ENCODE measurements around the gene VGLL4.
"Not testable (repeated sequence)": the region's sequence is repeated elsewhere in the genome, so short reads cannot be mapped to it uniquely, and the experiment has no call there.

Gene VGLL4

DNA sequence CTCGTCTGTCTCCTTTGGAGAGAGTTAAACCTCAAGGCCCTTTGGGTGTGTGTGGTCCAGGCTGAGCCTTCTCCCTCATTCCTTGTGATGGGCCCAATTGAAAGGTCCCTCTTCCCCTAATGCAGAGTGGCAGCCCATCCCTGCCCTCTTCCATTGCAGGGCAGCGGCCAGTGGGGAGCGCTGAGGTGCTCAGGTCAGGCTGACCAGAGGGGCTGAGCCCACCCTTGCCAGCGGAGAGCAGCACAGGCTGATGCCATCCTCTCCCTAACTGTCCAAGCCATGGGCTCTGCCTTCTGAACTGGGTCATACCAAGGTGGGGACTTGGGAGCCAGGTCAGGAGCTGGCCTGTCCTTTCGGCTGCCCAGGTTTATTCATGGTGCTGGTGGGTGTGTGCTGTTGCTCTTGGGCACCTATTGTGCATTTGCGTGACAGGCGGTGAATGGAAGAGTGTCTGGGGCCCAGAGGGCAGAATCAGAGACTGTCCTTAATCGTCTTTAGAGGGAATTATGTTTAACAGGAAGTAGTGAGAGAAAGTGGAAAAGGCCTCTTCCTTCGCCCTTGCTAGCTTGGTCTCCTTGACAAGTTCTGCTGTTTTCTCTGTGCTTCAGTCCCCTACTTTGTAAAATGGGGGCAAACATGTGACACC is 96.9 kb downstream of the VGLL4 start:
- no peak for DNase-seq

DNA sequence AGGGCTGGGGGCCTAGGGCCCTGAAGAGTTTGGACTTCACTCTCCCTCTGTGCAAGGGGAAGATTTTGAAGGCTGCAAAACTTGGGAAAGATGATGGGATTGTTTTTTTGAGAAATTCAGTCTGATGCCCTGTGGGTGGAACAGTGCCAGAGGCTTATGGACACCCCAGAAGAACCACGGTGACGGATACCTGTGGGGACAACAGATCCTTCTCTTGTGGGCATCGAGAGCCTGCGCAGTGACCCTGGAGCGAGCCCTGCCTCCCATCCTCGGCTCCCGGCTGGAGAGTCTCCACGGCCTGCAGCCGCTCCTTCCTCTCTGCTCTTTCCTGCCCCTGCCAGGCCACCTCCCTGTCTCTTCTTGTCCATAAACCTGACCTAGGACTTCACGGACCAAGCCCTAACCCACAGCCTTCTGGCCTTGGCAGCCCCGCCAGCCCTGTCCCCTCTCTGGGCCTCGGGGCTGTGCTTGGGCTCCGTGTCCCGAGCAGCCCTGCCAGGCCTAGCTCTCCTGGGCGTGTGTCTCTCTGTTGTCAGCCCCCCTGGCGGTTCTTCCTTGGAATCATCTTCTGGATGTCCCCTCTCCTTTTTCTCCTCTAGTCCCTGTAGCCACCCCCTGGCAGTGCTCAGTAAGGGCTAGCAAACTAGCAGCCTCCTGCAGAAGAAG is 98.4 kb downstream of the VGLL4 start:
- no peak for DNase-seq

DNA sequence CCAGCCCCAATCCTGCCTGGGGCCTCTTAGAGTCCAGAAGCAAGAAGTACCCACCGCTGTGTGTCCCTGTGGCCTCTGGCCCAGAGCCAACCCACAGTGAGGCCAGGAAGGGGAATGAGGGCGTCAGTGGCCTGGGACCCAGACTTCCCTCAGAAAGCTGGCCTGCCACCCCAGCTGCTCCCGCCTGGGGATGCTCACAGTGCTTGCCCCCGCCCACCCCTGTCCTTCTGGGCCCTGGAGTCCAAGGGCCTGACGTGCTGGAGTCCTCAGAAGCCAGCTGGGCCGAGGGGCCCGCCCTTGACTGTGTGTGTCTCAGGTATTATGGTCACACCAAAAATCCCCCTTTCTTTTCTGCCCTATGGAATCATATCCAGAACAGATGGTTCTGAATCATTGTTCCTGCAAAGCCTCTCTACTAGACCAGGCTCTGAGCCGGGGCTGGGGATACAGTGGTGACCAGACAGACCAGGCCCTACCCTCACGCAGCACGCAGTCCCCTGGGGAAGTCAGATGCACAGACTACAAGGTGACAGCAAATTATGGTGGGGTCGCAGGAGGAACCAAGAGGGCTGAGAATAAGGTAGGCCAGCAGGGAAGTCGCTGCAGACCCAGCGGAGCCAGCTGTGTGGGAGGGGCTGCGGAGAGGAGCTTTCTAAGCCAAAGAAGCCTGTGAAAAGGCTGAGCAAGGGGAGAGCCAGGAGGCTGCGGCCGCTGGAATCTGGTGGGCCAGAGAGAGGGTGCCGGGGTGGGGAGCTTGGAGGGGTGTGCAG is 99.1 kb downstream of the VGLL4 start:
- no peak for DNase-seq

DNA sequence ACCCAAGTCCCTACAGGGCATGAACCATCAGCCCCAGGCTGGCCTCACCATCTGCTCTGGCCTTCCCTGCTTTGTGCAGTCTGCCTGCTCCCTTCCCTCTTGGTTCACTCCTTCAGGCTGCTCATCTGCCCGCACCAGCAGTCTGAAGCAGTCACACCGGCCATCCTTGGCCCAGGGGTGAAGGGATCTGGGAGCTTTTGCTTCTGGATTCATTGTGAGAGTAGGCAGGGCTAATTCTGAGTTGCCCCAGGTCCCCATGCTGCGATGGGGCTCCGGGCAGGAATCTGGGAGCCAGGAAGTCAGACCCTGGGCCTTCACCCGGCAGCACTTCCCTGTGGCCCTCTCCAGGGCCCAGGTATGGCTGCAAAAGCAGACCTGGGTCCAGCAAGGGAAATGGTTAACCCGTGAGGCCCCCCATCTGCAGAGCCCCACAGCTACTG is 99.7 kb downstream of the VGLL4 start:
- no peak for DNase-seq

DNA sequence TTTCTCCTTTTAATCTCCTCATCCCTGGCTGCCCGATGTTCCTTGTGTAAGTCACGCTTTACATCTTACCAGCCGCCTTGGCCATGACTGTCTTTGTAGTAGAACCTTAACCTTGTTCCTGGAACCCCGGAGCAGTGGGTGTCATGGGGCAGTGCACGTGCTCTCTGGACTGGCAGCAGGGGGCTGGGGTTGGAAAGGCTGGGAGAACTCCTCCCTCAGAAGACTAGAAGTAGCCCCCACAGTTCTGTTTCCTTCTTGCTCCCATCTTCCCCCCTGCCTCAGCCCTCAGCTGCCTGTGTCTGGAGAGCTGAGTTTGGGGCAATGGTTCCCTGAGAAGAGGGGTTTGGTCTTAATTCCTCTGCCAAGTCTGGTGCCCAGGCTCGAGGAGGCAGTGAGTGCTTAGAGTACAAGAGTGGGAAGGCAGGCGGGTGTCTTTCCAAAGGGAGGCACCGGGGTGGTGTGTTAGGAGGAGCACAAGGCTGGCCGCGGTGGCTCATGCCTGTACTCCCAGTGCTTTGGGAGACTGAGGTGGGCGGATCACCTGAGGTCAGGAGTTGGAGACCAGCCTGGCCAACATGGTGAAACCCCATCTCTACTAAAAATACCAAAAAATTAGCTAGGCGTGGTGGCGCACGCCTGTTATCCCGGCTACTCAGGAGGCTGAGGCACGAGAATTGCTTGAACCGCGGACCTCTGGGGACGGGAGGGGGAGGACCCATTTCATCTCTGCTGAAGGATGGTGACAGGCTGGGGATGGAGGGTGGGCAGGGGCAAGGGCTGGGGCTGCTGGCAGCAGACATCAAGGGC is 100.4 kb downstream of the VGLL4 start:
- no peak for DNase-seq

DNA sequence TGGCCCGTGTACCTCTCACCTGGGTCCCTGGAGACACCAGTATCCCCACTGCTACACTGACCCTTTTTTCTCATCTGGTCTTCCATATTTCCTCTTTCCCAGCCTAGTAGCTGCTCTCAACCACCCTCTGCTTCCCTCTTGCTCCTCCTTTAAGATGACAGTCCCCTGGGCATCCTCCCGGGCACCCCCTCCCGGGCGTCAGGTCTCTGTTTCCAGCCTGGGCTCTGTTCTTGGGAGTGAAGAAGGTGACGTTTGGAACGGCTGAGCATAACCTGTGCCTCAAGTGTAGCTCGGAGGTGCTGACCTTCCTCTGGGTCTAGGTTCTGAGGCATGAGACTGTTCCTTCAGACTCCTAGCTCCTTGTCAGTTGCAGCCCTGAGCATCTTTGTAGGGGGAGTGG is 101.2 kb downstream of the VGLL4 start:
- no peak for DNase-seq

DNA sequence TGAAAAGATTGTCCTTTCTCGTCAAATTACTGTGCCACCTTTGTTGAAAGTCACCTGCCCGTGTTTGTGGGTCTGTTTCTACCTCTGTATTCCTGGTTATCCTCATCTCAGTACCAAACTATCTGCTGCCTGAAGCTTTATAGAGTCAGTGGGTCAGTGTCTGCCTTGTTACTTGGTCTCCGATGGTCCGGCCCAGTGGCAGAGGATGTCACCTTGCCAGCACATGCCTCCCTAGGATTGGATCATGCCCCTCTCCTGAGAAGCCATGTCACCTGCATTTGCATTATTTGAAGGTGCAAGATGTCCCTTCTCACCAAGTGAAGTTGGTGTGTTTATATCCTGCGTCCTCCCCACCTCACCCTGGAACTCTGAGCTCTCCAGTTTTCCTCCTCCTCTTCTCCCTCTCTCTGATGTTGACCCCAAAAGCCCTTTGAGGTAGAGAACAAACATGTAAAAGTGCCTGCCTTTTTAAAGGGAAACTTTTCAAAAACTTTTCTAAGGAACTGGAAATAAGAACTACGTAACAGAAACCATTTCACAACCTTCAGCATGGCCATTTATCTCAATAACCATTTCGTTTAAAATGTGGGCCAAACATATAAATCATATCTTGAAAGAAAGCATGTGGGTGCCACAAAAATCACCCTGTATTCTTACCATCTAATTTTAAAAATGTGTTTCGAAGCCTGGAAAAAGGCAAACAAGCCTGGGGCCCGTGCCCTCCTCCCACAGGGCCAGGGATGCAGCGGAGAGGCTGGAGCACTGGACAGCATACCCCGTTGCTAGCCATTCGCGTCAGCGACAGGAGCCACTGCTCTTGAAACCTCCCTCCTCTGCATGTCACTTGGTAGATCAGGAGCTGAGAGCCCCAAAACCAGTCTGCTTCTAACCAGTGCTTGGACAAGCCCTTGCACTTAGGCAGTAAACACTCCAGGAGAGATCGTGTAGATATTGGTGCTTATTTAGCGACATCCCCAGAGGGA is 102.1 kb downstream of the VGLL4 start:
- DNase-seq, result no peak

DNA sequence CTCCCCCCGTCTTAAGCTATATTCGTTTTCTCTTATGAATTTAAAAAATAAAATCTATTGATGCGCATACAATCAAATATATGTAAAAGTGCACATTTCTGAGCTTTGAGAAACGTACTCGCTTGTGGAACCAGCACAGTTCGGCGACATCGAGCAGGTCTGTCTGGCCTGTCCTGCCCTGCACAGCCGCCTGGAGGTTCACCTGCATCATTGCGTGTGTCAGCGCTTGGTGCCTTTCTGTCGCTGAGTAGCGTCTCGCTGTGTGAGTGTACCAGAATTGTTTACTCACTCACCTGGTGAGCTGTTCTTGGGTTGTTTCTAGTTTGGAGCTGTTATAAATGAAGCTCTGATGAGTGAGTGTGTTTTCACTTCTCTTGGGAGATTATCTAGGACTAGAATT is 104.0 kb downstream of the VGLL4 start:
- no peak for DNase-seq

DNA sequence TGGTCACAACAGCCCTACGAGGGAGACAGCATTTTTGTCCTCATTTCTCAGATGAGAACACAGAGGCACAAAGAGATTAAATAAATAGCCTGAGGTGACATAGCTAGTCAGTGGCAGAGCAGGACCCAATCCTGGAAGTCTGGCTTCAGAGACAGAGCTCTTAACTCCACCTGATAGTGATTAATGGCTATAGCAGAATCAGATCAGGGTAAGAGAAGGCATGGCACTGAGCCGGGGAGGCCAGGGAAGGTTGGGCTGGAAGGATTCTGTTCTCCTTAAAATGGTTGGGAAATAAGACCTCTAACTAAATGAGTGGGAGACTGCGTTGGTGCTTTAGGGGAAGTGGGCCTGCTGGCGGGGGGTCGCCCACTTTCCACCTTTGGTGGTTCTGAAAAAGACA is 104.5 kb downstream of the VGLL4 start:
- DNase-seq, result no peak

DNA sequence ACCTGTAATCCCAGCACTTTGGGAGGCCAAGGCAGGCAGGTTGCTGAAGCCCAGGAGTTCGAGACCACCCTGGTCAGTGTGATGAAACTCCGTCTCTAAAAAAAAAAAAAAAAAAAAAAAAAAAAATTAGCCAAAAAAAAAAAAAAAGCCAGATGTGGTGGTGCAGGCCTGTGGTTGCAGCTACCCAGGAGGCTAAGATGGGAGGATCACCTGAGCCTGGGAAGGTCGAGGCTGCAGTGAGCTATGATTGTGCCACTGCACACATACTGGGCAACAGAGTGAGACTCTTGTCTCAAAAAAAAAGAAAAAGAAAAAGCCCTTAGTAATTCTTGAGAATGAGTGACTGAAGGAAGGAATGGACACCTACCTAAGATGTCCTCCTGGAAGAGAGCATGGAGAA is 105.1 kb downstream of the VGLL4 start:
- DNase-seq, result no peak

DNA sequence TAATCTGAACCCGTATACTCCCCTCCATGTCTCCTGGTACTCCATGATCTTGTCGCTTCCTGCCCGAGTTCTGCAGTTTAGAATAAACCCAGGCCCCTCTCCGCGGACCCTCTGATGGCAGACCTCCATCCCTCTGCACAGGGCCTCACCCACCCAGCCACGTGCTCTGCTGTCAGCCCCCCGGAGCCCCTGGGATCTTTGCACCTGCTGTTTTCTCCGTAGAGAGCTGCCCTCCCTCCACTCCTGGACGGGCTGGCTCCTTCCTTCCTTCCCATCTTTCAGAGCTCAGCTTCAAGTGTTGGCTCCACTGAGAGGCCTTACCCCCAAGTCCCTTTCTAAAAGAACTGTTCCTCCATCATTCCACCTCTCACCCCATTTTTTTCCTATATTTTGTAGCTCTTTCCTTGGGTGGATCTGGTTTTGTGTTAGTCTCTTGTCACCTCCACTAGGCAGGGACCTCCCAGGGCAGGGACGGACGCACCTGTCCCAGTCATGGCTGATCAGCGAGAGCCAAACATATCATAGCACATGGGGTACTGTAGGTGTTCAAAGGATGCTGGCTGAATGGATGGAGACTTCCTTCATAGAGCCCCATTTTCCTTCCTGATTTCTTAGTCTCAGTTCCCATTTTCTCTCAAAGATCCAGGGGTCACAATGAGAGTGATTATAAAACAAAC is 106.6 kb downstream of the VGLL4 start:
- no peak for DNase-seq

DNA sequence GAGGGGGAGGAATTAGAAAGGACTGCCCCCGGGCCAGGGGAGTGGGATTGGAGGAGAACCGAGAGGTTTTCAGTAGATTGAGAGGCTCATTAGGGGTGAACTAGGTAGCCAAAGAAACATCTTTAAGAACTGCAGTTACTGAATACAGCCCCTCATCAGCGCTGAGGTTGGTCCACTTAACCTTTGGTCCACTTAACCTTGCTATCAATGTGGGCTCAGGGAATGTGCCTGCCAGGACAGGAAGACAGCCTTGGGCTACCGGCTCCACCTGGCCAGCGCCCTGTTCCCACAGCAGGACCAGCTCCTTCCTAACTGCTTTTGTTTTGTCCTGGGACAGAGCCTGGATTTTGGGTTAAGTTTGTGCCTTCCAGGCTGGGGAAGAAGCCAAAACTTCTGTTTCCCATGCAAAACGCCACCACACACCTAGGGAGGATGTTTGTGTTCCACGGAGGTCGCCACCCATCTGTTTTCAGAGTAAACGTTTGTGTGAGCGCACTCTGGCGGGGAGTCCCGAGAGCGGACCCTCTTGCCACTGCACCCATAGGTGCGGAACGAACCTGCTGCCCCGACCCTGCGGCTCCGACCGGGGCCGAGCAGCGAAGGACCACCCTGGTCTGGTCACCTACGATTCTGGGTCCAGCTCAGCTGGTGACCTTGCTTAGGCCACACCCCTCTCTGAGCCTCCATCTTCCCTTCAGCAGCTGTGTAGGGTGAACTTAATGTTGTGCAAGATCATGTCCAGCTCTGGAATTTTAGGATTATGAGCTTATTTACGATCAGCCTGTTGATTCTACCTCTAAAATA is 107.4 kb downstream of the VGLL4 start:
- no peak for DNase-seq

DNA sequence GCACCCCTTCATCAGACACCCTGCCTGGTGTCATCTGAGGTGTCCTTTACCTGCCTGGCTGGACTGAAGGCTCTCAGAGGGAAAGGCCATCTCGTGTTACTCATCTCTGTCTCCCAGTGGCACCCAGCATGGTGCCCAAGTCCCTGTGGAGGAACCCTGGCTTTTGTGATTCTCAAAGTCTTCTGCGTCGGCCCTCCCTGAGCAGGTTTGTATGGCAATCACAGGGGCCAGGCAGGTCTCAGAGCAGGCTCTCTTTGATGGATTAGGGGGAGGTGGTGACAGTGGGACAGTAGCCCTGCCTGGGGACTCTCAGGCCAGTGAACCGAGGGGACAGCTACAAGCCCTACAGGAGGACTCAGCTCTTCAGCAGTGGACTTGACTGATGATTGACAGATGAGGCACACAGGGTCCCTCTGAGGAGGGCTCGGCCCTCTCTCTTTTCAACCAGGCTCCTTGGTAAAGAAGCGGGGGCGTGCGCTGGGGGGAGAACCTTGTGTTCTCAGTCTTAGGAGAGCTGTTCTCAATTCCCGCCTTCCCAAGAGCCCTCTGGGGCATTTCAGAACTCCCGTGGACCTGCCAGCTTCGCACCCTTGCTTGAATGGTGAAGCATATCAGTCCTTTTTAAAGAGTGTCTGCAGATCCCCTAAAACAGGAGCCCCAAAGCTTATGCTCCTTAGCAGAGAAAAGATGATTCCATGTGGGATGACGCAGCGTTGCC is 108.3 kb downstream of the VGLL4 start:
- DNase-seq, result no peak

DNA sequence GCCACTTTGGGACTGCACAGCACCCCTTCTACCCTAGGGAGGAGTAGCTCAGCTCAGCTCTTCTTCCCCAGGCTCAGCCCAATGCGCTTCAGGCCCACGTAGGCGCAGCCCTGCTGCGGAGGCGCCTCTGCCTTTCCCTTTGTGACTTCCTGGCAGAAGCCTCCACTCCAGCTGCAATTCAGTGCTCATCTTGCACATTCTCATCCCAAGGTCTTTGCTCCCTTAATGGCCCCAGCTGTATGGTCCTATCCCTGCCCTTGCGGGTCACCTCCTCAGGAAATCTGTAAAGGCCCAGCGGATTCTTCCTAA is 109.0 kb downstream of the VGLL4 start:
- DNase-seq, result no peak

DNA sequence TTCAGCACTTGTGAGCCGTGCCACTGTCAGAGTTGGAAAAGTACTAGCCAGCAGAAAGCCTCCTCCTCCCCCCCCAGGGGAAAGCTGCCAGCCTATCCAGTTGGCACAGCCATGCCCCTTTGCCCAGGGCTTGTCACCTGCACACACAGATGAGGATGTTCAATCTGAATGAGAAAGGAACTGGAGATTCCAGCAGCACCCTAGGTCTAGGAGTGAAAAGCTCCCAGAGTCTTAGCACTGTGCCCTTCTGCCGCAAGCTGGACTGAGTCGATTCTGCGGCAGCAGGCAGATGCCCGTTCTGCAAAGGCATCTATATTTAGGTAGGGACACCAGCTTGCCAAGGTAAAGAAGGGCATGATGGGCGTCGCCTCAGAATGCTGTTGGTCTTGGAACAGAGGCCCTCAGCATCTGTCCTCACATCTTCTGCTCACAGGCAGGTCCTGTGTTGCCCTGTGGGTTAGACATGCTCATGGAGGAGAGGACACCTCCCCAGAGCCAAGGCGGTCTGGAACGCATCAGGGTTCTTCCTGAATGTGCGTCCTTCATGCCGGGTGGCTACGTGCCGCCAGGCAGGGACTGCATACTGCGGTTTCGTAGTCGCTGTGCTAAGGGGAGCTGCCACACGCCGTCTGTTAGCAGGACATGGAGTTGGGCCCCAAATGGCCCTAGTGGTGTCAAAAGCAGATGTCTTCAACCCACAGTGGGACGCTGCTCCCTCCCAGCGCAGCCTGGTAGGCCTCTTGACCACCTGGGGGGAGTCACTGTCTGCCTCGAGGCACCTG is 109.5 kb downstream of the VGLL4 start:
- DNase-seq, result no peak

DNA sequence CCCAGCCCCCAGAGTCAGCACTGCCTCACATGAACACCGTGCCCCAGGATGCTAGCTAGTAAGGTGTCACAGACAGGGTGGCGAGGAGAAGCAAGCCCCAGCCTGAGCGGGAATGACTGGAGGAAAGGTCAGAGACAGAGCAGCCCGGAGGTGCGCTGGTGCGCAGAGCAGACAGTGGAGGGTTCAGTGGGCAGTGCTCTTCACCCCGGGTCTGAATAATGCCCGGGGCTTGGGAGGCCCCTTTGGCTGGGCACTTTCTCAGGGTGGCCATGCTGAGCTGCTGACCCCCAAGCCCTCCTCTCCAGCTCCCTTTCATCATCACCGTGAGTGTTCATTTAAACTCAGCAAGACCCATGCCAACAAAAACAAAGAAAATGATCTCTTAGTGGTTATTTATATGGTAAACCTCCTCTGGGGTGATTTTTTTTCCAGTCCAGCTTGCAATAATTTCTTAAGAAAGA is 110.8 kb downstream of the VGLL4 start:
- DNase-seq, result no peak

DNA sequence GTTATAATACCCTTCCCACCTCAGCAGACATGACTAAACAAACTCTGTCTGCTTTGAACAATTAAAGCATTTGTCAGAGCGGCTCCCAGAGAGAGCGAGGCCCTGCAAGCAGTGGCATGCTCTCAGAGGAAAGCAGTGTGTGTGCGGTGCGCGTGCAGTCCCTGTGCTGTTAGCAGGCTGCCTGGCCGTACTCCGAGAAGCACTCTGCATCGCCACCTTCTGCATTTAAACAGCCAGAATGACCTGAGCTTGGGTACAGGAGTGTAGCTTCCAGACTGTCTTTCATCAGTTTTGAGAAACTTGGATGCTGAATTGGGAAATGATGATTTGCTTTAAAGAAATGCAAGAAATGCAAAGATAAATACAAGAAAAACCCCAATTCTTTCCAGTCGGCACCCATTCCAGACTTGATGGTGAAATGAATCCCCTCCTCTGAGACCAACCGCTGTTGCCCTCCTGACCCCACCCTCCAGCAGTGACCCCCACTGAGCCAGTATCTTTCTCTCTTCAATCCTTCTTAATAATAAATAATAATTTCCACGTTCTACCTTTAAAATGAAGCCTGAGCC is 113.5 kb downstream of the VGLL4 start:
- no peak for DNase-seq

DNA sequence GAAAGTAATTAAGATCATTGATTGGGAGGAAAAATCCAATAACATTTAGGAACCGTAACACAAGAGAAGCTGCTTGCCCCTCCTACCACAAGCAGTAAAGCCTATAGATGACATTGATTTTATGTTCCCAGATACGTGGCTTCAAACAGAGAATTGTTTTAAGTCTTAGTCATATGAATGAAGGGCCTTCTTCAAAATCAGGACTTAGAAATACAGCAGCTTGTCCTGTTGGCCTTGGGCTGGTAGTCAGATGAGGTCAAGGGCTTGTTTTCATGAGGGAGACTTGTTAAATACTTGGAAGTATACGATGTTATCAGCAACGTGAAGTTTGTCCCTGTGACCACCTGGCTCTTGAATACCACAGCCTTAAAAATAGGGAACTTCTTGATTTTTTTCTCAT is 114.4 kb downstream of the VGLL4 start:
- DNase-seq, result no peak

DNA sequence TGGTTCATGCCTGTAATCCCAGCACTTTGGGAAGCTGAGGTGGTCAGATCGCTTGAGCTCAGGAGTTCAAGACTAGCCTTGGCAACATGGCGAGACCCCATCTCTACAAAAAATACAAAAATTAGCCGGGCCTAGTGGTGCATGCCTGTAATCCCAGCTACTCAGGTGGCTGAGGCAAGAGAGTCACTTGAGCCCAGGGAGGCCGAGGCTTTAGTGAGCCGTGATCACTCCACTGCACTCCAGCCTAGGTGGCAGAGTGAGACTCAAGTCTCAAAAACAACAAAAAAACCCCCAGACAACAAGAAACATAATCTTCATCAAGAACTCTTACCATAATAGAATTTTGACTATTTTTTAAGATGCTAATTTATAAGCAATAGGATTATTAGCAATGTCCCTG is 117.6 kb downstream of the VGLL4 start:
- not testable (repeated sequence) for DNase-seq
